ENCODE data around the gene CENPX.
A peak's percentile ranks its signal among the peaks of the same experiment; 100 is the strongest.

Gene CENPX

GRCh38 chr17:82021900-82022309 is 773 bp downstream of the CENPX start:
- no peak for DNase-seq

GRCh38 chr17:82021107-82021899 is 1.4 kb downstream of the CENPX start:
- DNase-seq, result peak; percentile 55

GRCh38 chr17:82020572-82021106 is 2.0 kb downstream of the CENPX start:
- no peak for DNase-seq

- DNase-seq, result peak; percentile 53
These were observed 2.7 kb downstream of the CENPX start for GRCh38 chr17:82019690-82020571.

- DNase-seq, result no peak
These were observed 3.5 kb downstream of the CENPX start for GRCh38 chr17:82018989-82019689.

- DNase-seq, result no peak
These were observed 4.3 kb downstream of the CENPX start for GRCh38 chr17:82018152-82018988.

GRCh38 chr17:82017612-82018151 is 5.0 kb downstream of the CENPX start:
- DNase-seq, result no peak

GRCh38 chr17:82016875-82017459 is 5.7 kb downstream of the CENPX start:
- no peak for DNase-seq

- DNase-seq, result no peak
These were observed 6.4 kb downstream of the CENPX start for GRCh38 chr17:82016061-82016874.

- DNase-seq, result no peak
These were observed 7.2 kb downstream of the CENPX start for GRCh38 chr17:82015311-82015971.

GRCh38 chr17:82014971-82015310 is 7.7 kb downstream of the CENPX start:
- DNase-seq, result no peak

- no peak for DNase-seq
These were observed 8.2 kb downstream of the CENPX start for GRCh38 chr17:82014432-82014831.

- no peak for DNase-seq
These were observed 8.8 kb downstream of the CENPX start for GRCh38 chr17:82013772-82014321.

GRCh38 chr17:82013341-82013740 is 9.3 kb downstream of the CENPX start:
- no peak for DNase-seq

GRCh38 chr17:82012640-82013295 is 9.9 kb downstream of the CENPX start:
- DNase-seq, result no peak

- DNase-seq, result no peak
These were observed 10.4 kb downstream of the CENPX start for GRCh38 chr17:82012261-82012639.

- no peak for DNase-seq
These were observed 11.0 kb downstream of the CENPX start for GRCh38 chr17:82011617-82012187.

GRCh38 chr17:82010575-82011525 is 11.8 kb downstream of the CENPX start:
- DNase-seq, result no peak

Measured in CD4-positive, alpha-beta T cell treated with Interleukin-15 for 1 hour (primary cell).